Middle frontal gyrus (tissue), 1 donor: ENCODE measurements around the gene FOXI3.
"Not testable (repeated sequence)": the region's sequence is repeated elsewhere in the genome, so short reads cannot be mapped to it uniquely, and the experiment has no call there.

Experiments used
- DNase-seq: peaks from one replicate; pipeline ENCODE4 v3.0.0-alpha.2; 2015; ENCODE audit warnings: low spot score; ENCODE audit errors: extremely low spot score

Gene FOXI3

GRCh38 chr2:88442473-88442872 is 10.0 kb downstream of the FOXI3 start:
- no peak for DNase-seq

- no peak for DNase-seq
Observed at GRCh38 chr2:88442061-88442460, 10.4 kb downstream of the FOXI3 start.

- DNase-seq = no peak
Observed at GRCh38 chr2:88437010-88437409, 15.5 kb downstream of the FOXI3 start.

- DNase-seq = no peak
Observed at GRCh38 chr2:88429929-88430328, 22.6 kb downstream of the FOXI3 start.

GRCh38 chr2:88423733-88424132 is 28.8 kb downstream of the FOXI3 start:
- DNase-seq = no peak

- not testable (repeated sequence) for DNase-seq
Observed at GRCh38 chr2:88419051-88419450, 33.4 kb downstream of the FOXI3 start.

GRCh38 chr2:88416016-88416663 is 36.4 kb downstream of the FOXI3 start:
- DNase-seq = no peak

GRCh38 chr2:88408870-88409269 is 43.6 kb downstream of the FOXI3 start:
- not testable (repeated sequence) for DNase-seq

- DNase-seq = no peak
Observed at GRCh38 chr2:88400037-88400767, 52.3 kb downstream of the FOXI3 start.

GRCh38 chr2:88398180-88398579 is 54.3 kb downstream of the FOXI3 start:
- DNase-seq = no peak
